Panc1 (cell line): Measurements from ENCODE around the gene CHTF18.

Experiments
- CTCF ChIP-seq: fragments of 450-650 bp; IDR thresholded peaks from 2 replicates; pipeline ENCODE4 v1.5.1; 2017; ENCODE audit warnings: mild to moderate bottlenecking
- REST ChIP-seq, 2 experiments: IDR thresholded peaks; 2 replicates each; pipeline ENCODE4 v1.6.1; 2011 to 2012; ENCODE audit warnings: low read depth in 2 of 2, control low read depth in 1 of 2, low read length in 1 of 2, mild to moderate bottlenecking in 1 of 2, moderate library complexity in 1 of 2; ENCODE audit not compliant: insufficient read depth in 1 of 2

- TF ChIP-seq CTCF (no peak), REST (IDR thresholded peaks at IDR 0.05; ENCODE audit: insufficient read depth in 1 of 2, low read depth in 2 of 2, low read length in 1 of 2) (no peak)
Observed at GRCh38 chr16:842711-843560, 54.5 kb downstream of the CHTF18 start.
